ENCODE data around the gene NFKB1.
"Not testable (repeated sequence)": the region's sequence is repeated elsewhere in the genome, so short reads cannot be mapped to it uniquely, and the experiment has no call there.

Gene NFKB1

DNA sequence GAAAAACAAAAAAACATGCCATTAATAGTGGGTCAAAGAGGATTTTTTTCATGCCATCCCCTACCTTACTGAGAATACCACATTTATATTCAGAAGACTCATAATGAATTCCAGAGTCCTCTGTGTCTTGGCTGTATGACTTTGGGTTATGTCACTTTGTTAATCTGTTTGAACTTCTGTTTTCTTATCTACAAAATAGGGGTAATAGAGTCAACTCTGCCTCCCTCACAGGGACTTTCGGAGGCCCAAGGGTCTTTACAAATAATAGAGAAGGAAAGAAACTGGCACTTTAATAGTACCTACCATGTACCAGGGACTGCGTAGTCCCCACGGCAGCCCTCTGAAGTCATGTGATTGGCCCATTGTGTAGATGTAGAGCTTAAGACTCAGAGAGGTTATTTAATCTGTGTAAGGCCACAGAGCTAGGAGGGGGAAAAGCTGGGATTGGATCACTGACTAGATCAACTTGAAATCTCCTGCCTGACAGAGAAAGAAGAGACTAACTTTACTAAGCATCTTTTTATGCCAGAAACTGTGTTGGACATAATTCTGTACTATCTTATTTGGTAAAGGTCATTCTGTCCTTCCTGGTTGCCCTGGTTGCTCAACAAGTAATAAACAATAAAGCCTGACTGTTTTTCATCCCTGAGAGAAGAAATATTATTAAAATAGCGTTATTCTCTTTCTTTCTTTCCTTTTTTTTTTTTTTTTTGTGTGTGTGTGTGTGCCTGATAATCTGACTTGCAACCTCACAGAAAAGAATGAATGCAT lies 59.6 kb downstream of the NFKB1 start:
- in situ Hi-C loops (cut with HindIII; ENCODE audit: low sequenced_read_pairs) = no loop called here

DNA sequence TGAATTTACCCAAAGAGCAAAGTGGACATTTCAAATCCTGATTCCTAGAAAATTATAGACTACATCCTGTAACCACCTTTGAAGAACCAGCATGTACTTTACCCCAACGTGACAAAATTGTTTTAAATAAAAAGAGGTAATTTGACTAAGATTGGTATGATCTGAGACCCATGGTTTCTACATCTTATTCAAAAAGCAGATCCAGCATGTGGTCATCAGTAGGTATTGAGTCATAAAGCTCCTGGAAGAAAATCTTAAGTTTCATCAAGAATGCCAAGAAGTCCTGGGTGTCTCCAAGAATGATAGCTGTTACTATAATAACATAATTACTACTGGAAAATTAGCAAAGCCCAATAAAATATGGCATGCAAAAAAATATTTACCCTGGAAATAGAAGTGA lies 61.8 kb downstream of the NFKB1 start:
- in situ Hi-C loops (cut with HindIII; ENCODE audit: low sequenced_read_pairs) = no loop called here

DNA sequence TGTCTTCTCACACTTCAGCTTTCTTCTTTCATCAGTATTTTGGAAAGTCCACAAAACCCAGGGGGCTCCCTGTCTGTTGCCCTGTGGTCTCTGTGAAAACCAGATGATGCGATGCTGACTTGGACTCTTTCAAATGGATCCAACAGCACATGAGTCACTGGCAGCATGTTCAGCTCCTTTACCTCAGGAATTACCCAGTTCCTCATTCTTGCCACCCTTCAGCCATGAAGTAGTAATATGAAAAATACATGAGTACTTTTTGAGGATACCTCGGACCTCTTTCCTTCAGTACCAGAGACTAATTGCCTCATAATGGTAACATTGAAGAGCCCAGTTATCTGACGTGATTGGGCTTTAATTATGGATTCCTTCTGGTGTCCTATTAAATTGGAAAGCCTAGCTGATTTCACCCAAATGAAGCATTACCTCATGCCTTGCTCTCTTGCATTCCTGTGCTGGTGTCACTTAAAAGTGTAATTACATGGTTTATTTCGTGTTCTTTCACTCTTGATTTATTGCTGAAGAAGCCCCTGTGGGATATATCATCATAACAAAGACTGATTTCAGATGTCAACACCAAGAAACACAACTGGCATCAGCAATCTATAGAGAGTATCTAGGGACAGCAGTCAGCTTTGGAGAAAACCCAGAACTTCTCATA lies 63.4 kb downstream of the NFKB1 start:
- in situ Hi-C loops (cut with HindIII; ENCODE audit: low sequenced_read_pairs) = no loop called here

DNA sequence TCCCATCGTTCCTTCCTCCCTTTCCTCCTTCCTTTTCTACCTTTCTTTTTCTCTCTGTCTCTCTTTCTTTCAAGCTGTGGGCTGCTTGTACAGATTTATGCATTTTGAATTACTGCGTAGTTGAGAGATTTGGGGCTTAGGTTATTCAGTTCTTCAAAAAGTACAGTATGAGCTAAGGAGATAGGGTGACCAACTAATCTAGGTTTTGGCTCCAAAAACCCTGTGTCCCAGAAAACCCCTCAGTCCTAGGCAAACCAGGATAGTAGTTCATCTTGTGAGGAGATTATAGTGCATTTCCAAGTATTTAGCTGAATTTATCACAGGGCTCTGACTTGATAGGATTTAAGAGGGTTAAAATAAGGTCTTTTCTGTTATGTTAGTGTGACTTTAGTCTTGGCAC lies 64.5 kb downstream of the NFKB1 start:
- in situ Hi-C loops (cut with HindIII; ENCODE audit: low sequenced_read_pairs) = no loop called here

DNA sequence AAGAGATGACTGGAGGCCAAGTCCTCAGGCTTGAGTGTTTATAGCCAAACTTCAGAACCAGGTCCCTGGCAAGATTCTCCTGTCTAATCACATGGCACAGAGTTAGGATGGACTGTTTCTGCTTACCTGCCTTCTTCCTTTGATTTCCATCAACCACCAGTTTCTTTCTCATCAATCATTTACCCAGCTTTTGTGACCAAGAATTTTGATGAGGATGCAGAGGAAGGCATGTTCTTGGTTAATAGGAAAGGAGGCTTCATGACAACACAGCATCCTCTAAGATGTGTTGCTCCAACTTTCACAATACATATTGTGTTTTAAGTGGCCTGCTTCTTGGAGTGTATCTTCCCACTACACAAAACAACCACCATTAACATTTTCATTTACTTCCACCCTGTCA lies 65.3 kb downstream of the NFKB1 start:
- in situ Hi-C loops (cut with HindIII; ENCODE audit: low sequenced_read_pairs) = no loop called here

DNA sequence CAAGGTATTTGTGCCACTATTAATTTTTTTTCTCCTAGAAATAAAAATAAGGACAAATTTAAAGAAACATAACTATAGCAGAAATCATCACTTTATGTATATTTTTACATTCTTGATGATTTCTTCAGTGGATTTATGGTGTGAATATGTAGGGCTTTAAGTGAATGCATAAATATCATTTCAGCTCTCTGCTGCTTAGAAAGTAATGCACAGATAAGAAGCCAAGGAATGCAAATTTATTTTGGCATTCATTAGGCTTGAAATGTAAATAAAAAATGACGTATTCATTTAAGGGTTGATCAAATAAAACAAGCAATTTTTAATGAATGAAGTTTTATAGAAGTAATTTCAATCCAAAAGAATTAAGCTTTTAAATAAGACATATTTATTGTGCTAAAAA lies 66.3 kb downstream of the NFKB1 start:
- in situ Hi-C loops (cut with HindIII; ENCODE audit: low sequenced_read_pairs) = no loop called here

DNA sequence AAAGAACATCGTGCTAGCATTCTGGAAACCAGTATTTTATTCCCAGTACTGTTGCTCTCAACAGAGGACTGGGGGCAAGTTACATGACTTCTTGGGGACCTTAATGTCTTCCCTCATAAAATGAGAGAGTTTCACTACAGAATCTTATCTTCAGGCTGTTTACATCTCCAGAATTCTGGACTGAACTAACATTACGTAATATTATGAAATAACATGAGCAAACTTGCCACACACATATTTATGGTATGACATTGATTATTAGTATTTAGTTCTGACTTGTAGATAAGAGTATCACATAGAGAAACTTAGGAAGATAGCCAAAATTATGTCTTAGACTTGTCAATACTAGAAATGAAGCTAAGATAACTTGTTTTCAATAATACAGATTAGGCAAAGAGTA lies 68.0 kb downstream of the NFKB1 start:
- in situ Hi-C loops (cut with HindIII; ENCODE audit: low sequenced_read_pairs) = no loop called here

DNA sequence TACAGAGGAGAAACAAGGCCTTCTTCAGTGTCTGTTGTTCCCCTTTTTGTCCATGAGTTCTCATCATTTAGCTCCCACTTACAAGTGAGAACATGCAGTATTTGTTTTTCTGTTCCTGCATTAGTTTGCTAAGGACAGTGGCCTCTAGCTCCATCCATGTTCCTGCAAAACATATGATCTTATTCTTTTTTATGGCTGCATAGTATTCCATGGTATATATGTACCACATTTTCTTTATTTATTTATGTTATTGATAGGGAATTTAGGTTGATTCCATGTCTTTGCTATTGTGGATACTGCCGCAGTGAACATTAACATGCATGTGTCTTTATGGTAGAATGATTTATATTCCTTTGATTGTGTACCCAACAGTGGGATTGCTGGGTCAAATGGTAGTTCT lies 69.1 kb downstream of the NFKB1 start:
- in situ Hi-C loops (cut with HindIII; ENCODE audit: low sequenced_read_pairs) = not testable (repeated sequence)

DNA sequence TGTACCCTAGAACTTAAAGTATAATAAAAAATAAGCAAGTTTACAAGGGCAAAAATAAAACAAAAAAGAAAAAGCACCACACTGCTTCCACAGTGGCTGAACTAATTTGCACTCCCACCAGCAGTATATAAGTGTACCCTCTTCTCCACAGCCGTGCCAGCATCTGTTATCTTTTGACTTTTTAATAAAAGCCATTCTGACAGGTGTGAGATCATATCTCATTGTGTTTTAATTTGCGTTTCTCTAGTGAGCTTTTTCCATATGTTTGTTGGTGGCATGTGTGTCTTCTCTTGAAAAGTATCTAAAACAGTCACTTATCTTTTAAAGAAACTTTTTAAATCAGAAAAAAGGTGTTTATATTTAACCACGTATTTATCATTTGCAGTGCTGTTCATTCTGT lies 71.3 kb downstream of the NFKB1 start:
- in situ Hi-C loops (cut with HindIII; ENCODE audit: low sequenced_read_pairs) = no loop called here

DNA sequence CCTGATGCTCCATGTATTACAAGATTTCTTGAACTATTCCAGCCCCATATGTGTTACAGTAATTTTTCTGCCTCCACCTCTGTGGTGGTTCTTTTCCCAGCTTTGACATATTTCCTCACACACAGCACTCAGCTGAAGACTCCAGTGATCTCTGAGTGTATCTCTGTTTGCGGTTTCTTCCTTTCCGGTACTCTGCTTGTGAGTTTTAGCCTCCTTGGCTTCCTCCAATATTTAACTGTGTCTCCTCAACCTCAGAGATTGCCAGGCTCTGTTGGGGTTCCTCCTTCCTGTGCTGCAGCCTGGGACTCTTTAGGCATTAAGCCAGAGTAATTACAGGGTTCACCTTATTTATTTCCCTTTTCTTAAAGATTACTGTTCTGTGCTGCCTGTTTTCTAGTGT lies 73.2 kb downstream of the NFKB1 start:
- in situ Hi-C loops (cut with HindIII; ENCODE audit: low sequenced_read_pairs) = no loop called here

DNA sequence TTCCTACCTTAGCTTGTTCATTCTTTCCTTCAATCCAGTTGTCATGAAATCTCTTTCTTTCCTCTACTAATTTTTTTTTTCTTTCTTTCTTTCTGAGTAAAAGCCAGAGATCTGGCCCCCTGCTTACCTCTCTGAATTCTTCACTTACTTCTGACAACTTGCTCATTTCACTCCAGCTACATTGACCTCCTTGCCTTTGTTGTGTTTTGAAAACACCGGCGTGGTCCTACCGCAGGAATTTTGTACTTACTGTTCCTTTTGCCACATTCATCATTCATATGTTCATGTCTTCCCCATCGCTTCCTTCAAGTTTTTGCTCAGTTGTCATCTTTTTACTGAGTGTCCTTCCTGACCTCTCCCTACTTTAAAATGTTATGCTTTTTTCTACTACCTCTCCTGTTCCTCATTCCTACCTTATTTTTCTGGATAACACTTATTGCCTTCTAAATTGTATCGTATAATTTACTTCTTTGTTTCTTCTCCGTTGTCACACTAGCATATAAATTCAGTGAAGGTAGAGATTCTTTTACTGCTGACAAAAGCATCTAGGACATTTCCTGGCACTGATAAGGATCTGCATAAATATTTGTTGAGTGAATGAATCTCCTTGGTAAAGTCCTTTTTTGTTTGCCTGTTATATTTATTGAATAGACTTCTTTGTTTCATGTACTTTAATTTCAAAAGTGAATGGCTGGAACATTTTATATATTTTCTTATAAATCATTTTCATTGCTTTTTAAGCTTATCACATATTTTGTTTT lies 74.4 kb downstream of the NFKB1 start:
- in situ Hi-C loops (cut with HindIII; ENCODE audit: low sequenced_read_pairs) = no loop called here

DNA sequence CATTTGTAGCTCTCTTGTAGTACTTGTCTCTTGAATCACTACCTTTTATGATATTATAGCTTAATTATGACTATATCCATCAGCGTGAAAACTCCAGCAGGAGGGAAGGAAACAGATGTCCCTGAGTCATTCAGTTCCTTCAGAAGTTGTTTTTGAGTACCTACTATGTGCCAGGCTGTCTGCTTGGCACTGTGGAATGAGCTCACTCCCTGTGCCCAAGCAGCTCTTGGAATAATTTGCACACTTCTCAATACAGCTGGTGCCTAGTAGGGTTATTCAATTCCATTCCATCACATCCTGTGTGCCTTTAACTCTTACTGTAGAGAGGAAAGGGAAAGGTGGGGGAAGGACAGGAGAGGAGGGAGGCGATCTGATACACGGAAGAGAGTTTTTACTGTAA lies 77.1 kb downstream of the NFKB1 start:
- in situ Hi-C loops (cut with HindIII; ENCODE audit: low sequenced_read_pairs) = no loop called here

DNA sequence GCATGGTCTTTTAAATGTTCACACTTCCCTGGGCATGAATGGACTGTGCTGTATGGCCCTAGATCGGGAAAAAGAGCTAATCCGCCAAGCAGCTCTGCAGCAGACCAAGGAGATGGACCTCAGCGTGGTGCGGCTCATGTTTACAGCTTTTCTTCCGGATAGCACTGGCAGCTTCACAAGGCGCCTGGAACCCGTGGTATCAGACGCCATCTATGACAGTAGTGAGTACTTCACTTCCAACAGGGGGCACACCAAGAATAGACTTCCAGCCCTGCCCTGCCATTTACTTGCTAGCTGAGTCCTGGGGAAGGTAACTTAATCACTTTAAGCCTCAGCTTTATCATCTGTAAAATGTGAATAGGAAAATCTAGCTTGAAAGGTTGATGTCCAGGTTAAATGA lies 77.7 kb downstream of the NFKB1 start:
- in situ Hi-C loops (cut with HindIII; ENCODE audit: low sequenced_read_pairs) = no loop called here

DNA sequence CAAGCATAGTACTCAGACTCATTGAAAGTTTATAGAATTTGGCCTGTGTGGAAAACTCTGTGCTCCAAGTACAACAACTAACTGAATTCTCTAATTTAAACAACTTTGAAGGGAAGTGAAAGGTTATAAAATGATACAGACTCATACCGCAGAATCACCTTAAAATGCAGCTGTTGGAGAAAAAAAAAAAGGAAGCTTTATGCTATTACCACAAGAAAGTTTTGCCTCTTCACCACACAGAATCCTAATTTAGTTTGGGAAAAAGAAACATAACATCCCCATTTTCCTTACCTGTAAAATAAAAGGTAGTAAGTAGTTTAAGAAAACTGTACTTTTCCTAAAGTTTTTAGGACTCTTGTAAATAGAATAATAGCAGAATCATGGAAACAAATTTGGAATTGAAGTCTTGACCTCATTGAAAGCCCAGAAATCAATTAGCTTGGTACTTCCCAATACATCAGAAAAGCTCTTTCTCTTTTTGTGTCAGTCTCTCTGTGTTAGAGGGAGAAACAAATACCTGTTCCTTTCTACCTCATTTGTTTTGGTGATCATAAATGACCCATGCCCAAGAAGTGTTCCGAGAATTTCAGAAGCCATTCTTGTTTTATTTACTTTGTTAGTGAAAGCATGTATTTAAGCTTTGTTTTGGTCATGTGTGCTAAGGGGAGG lies 78.8 kb downstream of the NFKB1 start:
- in situ Hi-C loops (cut with HindIII; ENCODE audit: low sequenced_read_pairs) = no loop called here

DNA sequence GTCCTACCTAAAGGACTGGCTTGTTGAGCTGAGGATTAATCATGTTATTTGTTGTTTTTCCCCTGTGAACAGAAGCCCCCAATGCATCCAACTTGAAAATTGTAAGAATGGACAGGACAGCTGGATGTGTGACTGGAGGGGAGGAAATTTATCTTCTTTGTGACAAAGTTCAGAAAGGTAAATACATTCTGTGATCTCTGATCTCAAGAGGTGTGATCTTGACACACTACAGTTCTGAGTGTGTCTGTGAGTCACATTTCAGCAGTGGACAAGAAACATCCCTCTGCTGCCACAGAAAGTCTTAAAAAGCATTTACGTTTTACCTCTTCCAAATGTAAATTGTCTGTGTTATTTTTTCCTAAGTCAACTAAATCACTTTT lies 79.3 kb downstream of the NFKB1 start:
- in situ Hi-C loops (cut with HindIII; ENCODE audit: low sequenced_read_pairs) = no loop called here

DNA sequence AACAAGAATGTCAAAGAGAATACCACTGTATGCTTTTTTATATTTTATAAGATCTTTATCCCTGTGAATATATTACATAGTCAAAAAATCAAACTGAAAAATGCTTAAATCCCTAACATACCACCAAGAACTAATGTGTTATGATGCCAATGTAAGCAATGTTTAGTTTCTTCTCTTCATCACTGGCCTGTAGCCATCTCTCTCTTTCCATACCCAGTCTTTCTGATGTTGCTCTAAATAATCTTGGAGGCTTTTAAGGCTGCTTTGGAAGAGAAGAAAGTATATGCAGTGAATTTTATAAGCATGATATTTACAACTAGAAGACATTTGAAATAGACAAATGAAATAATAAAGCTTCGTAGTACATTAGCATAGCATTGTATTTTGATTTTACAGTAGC lies 82.9 kb downstream of the NFKB1 start:
- in situ Hi-C loops (cut with HindIII; ENCODE audit: low sequenced_read_pairs) = no loop called here

DNA sequence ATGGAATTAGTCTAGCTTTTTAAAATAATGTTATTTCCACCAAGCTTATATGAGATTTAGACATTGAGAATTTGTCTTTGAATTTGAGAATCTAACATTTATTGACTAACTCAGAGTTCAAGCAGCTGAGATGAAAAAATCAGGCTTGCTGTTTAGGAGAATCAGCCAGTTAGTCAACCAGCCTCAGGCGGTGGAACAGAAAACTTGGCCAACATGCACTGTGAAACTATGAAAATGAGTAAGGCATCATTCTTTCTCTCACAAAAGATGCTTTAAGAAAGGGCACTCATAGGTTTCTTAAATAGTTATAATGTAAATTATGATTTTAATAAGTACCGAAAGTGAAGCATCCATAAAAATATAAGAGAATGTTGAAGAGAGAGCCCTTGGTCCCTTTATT lies 84.2 kb downstream of the NFKB1 start:
- in situ Hi-C loops (cut with HindIII; ENCODE audit: low sequenced_read_pairs) = no loop called here

DNA sequence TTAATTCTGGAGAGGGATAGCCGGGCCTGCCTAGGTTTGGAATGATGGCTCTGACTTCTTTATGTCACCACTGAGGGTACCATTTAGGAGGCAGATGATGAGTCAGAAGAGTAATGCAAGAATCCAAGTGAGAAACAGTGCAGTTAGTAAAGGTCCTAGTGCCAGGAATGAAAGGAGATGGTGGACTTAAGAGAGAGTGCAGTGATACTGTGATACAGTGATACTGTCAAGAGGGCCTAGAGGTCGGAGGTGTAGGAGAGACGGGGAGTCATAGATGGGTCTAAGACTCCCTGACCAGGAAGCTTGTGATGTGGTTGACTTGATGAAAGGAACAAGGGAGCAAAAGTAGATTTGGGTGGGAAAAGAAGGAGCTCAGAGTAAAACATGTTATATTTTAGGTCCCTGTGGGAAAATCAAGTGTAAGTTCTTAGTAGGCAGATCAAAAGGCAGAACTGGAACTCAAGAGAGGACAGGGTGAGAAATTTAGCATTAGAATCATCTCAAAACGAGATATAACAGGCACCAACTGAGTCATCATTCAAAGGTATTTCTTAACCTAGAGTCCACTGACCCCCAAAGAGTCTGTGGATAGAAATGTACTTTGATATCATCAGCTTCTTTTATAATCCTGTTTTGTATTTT lies 85.0 kb downstream of the NFKB1 start:
- in situ Hi-C loops (cut with HindIII; ENCODE audit: low sequenced_read_pairs) = no loop called here

DNA sequence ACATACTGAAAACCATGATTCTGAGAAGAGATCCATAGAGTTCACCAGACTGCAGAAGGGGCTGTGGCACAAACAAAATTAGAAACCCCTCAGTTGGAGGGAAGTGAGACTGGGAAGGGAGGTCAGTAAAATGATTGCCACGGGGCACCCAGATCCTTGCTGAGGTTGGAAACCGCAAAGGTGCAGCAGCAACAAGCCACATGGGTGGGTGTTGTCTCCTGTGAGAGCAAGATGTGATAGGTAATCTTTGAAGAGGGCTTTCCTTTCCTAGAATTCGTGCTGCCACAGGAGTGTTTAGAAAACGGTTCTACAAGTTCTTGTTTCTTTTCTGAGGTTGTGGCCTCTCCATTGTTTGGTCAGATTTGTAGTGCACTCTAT lies 85.5 kb downstream of the NFKB1 start:
- in situ Hi-C loops (cut with HindIII; ENCODE audit: low sequenced_read_pairs) = no loop called here

DNA sequence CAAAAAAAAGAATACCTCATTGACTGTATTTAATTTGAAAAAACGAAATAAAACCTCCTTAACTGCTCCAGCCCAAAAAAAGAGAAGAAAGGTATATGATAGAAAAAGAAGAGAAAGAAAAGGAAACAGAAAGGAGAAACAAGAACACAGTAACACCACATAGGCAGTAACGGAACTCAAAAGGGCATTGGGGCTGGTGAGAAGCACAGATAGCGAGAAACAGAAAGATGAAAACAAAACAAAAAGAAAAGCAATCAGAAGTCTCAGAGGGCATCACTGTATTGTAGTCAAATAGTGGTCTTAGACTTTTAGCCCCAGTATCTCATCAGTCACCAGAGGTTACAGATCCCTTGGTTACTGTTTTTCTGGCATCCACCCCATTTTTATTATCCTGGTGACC lies 88.6 kb downstream of the NFKB1 start:
- in situ Hi-C loops (cut with HindIII; ENCODE audit: low sequenced_read_pairs) = no loop called here

DNA sequence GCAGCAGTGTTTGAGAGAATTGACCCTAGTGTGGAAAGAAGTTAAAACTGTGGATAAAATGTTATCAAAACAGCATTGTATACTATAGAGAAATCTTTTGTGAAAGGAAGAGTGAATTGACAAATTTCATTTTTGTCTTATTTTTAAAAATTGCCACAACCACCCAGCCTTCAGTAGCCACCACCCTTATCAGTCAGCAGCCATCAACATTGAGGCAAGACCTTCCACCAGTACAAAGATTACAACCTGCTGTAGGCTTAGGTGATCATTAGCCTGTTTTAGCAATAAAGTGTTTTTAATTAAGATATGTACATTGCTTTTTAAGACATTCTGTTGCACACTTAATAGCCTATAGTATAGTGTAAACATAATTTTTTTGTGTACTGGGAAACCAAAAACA lies 91.1 kb downstream of the NFKB1 start:
- in situ Hi-C loops (cut with HindIII; ENCODE audit: low sequenced_read_pairs) = no loop called here

Data from DLD1 (cell line).